Fibroblast of the aortic adventitia (primary cell): ENCODE measurements around the gene GGA1. TPM values are rescaled to one million over a fixed set of nuclear protein-coding genes. Genes with fewer than 3 reads are reported as not detected.
A peak's percentile ranks its signal among the peaks of the same experiment; 100 is the strongest.

Source experiments
- DNase-seq: peaks from one replicate; pipeline ENCODE4 v3.0.0-alpha.2; 2010; ENCODE audit warnings: low read depth
- H3K4me3 ChIP-seq: 2 replicates; pipeline ENCODE4 v1.5.1; 2011; ENCODE audit warnings: low read depth, mild to moderate bottlenecking, control low read depth, low read length, moderate library complexity
- CTCF ChIP-seq: IDR thresholded peaks from 2 replicates; pipeline ENCODE4 v1.5.1; 2011; ENCODE audit warnings: mild to moderate bottlenecking, low read length, control low read depth, inconsistent platforms; ENCODE audit not compliant: insufficient read depth
- total RNA-seq: library from RNA; depleted of rRNA; stranded (reverse); fragments of >200 nt; gene quantifications from 2 replicates; pipeline ENCODE4 v1.2.3, GENCODE V29; 2012; ENCODE audit warnings: low replicate concordance

GGA1 gene
- total RNA-seq, 1 donor, result 35.0 TPM

- H3K4me3 ChIP-seq, result peak within 1 kb of the TSS; percentile 72
- TF ChIP-seq CTCF, result peak; percentile 33
- DNase-seq, result peak; percentile 99
These were observed 66.6 kb downstream of the GGA1 start, which contains the start of gene LGALS1 for GRCh38 chr22:37674951-37675929. TSS of gene LGALS1 (plus strand) at chr22:37675636. CDS start at chr22:37675703, 67 bp downstream.

- no peak for TF ChIP-seq CTCF
- DNase-seq, result no peak
These were observed 67.5 kb downstream of the GGA1 start for GRCh38 chr22:37675930-37676735.

GRCh38 chr22:37676736-37677492, 68.3 kb downstream of the GGA1 start:
- H3K4me3 ChIP-seq, result peak overlapping the region; percentile 72
- DNase-seq, result peak; percentile 96
- TF ChIP-seq CTCF, result no peak

More at GRCh38 chr22:37675930-37676735, 67.5 kb downstream of the GGA1 start:
- H3K4me3 ChIP-seq, result peak overlapping the region; percentile 72

GRCh38 chr22:37677493-37677974, 68.9 kb downstream of the GGA1 start:
- DNase-seq, result no peak
- TF ChIP-seq CTCF, result no peak
- peak overlapping the region; percentile 72 for H3K4me3 ChIP-seq

GRCh38 chr22:37678372-37678771, 69.7 kb downstream of the GGA1 start:
- DNase-seq, result no peak
- no peak for TF ChIP-seq CTCF
- H3K4me3 ChIP-seq, result peak overlapping the region; percentile 72

GRCh38 chr22:37679670-37680069, 71.0 kb downstream of the GGA1 start:
- H3K4me3 ChIP-seq, result peak overlapping the region; percentile 5
- DNase-seq, result no peak
- TF ChIP-seq CTCF, result no peak
